DOHH2 (cell line): ENCODE measurements around the gene WDR73.

Experiments
- EZH2phosphoT487 ChIP-seq: fragments of 200-600 bp; sonication (generic); IDR thresholded peaks from 2 replicates; pipeline ENCODE4 v1.6.1; 2017; ENCODE audit warnings: borderline replicate concordance, mild to moderate bottlenecking, antibody characterized with exemption, low read length, moderate library complexity, mixed read lengths
- TF ChIP-seq, protein P1 (sequence below): fragments of 200-600 bp; sonication (generic); IDR thresholded peaks from one replicate; pipeline ENCODE4 v1.5.1; 2014; ENCODE audit warnings: antibody characterized with exemption, mild to moderate bottlenecking, low read depth, low read length; ENCODE audit not compliant: poor library complexity, severe bottlenecking

DNA sequence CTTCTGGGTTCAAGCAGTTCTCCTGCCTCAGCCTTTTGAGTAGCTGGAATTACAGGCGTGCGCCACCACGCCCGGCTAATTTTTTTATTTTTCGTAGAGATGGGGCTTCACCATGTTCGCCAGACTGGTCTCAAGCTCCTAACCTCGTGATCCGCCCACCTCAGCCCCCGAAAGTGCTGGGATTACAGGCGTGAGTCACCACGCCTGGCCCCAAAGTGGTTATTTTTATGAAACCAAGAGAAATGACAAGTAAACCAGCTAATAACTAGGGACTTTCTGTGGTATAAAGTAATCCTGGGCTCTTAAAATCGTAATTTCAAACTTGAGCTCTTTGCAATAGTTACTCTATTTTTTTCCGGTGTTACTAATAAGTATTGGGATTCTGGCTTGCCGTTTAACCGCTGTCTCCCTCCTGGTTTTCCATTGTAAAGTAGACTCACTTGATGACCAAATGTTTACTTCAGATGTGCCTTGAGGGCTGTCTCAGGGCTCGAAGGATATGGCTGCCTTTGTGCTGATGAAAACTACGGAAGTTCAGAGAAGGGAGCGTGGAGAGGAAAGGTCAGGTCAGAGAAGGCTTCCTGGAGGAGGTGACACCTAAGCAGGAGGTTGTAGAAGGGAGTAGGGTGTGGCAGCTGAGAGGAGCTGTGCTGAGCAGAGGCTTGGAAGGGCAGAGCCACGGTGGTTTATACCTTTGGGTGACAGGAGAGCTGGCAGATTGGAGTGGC, 49.1 kb downstream of the WDR73 start:
- TF ChIP-seq, protein P1, sequence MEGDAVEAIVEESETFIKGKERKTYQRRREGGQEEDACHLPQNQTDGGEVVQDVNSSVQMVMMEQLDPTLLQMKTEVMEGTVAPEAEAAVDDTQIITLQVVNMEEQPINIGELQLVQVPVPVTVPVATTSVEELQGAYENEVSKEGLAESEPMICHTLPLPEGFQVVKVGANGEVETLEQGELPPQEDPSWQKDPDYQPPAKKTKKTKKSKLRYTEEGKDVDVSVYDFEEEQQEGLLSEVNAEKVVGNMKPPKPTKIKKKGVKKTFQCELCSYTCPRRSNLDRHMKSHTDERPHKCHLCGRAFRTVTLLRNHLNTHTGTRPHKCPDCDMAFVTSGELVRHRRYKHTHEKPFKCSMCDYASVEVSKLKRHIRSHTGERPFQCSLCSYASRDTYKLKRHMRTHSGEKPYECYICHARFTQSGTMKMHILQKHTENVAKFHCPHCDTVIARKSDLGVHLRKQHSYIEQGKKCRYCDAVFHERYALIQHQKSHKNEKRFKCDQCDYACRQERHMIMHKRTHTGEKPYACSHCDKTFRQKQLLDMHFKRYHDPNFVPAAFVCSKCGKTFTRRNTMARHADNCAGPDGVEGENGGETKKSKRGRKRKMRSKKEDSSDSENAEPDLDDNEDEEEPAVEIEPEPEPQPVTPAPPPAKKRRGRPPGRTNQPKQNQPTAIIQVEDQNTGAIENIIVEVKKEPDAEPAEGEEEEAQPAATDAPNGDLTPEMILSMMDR = no peak
- no peak for TF ChIP-seq EZH2phosphoT487
